Activated CD4-positive, CD25-positive, alpha-beta regulatory T cell (primary cell): ENCODE measurements around the gene ATL1.

ENCODE experiments used
- DNase-seq, 4 experiments: peaks; one replicate each; lab custom pipeline; 2025; lab: John Stamatoyannopoulos, UW

ATL1 gene

DNA sequence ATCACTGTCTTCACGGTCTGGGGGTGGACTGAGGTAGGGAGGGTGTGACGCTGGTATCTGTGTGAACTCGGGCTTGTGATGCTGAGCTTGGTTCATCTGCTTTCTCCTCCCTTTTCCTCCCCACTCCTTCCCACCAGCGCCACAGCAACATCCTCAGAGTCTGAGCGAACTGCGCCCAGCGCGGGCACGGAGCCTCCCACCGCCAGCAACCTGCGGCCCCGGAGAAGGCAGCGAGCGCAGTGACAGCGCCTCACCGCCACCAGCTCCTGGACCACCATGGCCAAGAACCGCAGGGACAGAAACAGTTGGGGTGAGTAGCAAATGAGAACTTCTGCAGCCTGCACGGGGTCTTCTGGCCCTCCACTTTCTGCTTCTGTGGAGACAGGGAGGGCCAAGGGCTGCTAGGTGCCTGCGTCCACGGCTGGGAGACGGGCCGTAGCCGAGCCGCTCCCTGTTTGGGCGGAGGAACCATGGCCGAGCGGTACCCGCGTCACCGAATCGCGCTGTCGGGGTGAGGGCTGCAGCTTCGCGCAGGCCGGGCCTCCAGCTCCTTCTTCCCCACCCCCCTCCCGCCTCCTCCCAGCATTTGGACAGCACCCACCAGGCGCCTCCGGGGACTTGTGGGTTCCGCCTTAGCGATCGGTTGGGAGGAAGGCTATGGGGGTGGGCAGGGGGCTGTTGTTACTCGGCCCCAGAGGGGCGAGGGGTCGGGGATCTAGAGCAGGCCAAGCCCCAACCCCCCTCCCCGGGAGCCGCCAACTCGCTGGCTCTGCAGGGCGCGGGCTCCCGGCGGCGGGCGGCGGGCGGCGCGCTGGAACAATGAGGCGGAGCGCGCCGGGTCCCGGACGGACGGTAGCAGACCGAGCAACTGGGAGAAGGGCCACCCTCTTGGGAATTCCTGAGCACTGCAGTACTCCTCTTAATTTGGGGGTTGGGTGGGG is at the start of gene ATL1:
TSS of gene ATL1 (plus strand) at position 156 of the 941 bp plus-strand sequence. CDS start at position 277, 121 bp downstream.
- peak; percentile 7 to 18 (median 10) for DNase-seq

DNA sequence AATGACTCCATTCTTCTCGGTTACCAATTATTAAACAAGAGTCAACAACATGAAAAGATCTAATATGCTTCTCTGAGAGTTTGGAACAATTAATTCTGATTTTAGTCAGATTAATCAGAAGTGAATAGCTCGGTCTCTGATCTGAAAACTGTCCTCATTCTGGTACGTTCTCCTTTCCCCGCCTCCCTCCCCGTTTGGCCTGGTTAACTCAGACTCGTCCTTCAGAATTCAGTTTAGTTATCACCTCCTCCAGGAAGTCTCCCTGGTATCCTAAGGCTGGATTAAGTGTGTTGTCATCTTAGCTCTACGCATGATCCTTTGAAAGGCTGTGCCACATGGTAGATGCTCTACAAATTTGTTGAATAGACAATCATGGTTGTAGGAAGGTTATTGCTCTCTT is 49.8 kb upstream of the ATL1 start:
- DNase-seq: no peak

DNA sequence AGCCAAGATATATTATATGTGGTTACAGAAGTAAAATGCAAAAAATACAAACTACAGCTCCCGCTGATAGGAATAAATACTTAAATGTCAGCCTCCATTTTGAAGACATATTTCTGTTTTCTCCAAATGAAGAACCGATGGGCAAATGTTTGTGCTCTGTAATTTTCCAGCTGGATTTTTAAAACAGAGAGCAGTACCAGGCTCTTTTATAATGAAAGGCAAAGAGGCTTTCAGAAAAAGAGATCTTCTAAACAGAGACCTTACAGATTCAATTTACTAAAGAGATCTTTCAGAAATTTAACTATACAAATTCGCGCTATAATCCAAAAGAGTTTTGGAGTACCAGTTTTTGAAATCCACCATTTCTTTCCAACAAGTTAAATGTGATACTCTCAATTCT is 47.5 kb upstream of the ATL1 start:
- no peak for DNase-seq

DNA sequence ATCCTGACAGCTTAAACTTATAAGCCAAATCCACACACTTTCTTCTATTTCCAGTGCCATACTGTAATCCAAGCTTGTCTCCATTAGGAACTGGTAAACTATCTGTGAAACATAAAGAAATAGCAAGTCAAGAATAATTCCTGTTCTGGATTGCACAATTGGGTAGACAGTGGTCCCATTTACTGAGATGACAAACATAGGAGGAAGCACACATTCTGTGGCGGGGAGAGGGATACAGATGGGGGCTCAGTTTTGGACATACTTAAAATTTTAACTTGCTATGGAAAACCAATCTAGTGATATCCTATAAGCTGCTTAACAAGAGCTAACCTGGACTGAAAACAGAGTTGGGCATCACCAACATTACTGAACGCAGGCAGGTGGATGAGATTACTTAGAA is 43.9 kb upstream of the ATL1 start:
- DNase-seq: no peak

DNA sequence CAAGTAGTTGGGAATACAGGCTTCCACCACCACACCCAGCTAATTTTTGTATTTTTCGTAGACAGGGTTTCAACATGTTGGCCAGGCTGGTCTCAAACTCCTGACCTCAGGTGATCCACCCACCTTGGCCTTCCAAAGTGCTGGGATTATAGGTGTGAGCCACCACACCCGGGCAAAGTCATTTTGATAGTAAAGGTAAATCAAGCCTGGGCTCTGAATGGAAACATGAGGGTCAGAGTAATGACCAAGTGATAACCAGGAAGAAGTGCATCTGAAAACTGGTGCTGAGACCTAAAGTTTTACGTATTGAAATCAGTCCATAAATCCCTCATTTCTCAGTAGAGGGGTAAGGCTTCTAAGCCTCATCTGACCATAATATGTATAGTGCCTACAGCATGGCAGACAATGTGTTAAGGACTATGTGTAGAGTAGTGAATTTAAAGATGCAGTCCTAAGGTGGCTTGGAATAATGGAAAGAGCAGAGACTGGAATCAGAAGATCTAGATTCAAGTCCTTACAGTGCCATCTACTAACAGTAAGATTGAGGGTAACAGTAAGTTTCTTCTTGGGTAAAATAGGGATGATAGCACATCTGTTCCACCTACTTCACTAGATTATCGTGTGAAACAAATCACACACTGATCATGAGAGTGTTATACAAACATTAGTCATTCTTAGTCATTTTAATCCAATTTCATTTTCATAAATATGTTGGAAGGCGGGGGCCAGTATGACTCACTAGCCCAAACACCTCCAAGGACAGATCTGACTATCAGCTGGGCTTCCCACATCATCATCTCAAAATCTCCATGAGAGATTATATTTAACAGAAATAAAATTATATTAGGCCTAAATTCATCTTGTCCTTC is 38.8 kb upstream of the ATL1 start:
- DNase-seq: peak in 2 of 4 experiments; percentile 5 to 13

DNA sequence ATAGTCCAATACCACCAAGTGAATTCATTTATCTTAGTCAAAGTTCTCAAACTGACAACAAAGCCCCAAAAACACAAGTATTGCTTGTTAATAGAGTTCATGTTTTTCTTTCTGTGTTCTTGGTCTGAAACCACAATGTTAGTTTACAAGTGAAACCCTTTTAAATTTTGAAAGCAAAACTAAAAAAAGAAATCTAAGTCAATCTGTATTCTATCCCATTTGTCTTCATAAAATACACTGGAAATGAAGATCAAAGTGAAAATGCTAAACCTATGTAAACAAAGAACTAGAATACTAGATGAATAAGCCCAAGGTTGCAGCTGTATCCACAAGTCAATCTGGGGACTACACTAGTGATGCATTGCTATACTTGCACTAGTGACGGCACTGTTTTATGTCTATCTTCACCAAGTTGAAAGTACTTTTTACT is 38.0 kb upstream of the ATL1 start:
- DNase-seq: no peak

DNA sequence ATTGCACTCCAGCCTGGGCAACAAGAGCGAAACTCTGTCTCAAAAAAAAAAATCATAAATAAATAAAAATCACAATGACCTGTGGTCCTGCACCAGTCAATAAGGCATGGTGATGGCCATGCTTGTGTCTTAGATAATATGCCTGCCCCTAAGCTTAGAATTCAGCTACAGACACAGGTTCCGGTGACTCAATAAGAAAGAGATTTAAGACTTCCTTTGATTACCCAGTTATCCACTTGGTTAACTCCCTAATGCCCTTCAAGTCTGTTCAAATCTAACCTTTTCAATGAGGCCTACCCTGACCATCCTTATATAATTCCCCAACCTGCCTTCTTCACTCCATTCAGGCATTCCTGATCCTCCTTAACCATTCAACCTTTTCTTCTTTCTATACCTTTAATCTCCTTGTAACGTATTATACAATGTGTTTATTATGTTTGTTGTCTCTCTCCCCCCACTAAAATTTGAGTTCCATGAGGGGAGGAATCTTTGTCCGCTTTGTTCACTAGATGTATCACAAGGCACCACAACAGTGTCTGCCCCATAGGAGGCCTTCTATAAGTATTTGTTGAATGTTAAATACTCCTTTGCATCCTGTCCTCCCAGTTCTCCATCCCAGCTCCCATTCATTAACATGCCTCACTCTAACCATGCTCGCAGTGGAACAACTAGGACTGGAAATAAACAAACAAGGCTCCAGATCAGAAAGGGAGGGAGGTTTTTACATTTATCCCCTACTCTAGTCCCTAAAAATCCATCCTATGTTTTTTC is 36.5 kb upstream of the ATL1 start:
- no peak for DNase-seq

DNA sequence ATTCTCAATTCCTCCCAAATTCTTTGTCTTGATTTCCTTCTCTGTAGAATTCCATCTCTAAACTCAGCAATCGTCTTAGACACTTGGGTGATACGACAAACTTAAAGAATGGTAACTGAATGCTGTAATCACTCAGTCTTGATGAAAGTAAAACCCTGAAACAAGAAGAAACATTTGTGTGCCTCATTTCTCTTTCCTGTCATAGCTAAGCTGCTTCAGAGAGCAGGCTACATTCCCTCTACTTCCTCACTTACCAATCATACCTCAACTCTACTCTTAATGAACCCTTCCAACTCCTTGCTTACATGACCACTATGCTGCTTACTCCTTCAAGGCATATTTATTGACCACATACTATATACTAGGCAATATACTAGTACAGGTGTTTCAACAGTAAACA is 35.9 kb upstream of the ATL1 start:
- no peak for DNase-seq

DNA sequence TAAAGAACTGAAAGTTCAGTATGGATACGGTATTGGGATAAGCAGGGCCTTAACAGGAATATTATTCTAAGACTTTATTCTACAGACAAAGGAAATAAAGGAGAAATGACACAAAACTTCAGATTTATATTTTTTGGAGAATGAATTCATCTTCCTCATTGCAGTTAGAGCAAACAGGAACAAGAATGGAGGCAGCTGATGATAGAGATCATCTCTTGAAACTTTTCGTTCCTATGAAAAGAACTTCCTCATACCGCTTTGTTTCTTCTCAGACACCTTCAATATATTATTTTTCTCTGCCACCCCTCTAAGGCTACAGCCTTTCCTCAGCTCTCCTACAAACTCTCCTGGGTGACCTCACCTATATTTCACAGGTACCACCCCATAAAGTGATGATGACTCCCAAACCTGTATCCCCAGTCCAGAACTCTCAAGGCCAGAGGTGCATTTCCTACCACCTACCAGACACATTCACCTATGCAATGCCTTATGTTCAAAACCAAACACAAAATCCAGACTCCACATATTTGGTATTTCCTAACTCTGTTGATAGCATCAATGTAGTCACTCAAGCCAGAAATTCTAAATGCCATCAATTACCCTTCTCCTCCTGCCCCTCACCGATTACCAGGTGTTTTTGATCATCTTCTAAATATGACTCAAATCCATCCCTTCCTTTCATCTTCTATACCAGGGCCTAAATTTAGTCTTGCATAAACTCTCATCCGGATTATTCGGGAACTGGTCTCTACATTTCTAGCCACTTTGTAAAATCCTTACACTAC is 35.0 kb upstream of the ATL1 start:
- DNase-seq: no peak

DNA sequence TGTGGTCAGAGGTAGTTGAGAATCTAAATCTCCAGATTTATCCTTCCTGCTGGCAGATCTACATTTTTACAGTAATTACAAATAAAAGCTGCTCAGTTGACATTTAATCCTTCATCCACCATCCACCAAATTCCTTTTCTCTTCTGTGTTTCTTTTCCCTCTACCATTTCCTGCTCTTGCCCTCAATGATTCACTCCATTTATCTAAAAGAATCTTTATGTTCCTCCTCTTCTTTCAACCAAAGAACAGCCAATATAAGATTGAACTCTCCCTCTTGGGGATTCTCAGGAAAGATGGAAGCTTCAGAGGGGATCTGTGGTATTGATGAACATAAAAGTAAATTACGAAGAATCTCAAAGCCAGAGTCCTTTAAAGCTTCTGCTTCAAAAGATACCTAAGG is 31.9 kb upstream of the ATL1 start:
- no peak for DNase-seq

DNA sequence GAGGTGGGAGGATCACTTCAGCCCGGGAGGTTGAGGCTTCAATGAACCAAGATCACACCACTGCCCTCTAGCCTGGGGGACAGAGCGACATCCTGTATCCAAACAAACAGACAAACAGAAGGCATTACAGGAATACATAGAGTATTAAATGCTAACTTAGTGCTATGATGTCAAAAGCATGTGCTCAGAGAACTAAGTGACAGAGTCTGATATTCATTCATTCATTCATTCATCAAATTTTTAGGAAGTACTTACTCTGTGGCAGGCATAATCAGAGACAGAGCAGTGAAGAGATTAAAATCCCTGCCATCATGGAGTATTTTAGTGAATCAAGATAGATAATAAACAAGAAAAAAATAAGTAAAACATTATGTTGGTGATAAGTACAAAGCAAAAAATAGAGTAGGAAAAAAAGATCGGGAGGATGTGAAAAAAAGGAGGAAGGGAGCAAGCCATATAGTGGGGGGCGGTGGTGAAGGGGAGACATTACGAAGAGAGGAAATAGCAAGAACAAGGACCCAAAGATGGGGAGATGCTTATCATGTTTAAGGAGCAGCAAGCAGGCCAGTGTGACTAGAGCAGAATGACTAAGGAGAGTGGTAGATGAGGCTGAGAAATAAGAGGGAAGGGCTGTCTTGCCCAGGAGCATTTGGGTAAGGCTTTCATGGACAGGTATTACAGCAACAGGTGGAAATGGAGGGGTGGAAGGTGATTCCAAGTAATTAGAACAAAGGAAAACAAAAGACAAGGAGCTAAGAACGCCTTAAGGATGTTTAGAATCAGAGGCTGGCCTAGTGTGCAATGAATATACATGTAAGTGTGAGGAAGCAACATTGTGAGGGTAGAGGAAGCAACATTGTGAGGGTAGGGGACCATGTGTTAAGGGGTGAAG is 30.4 kb upstream of the ATL1 start:
- no peak for DNase-seq

DNA sequence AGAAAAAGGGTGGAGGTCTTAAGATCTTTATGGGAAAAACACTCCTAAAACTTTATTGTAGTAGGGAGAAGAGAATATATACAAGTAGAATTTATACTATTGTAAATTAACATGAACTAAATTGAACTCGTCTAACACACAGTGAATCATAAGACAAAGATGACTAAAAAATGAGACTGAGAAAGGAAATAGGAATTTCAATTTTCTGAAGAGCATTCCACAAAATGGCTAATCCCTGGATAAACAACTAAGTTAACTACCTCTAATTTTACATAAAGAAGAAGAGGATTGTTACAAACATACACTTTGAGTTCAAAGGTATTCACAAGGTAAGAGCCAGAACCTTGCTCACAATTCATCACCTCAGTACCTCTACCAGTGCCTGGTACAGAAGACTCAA is 29.6 kb upstream of the ATL1 start:
- no peak for DNase-seq

DNA sequence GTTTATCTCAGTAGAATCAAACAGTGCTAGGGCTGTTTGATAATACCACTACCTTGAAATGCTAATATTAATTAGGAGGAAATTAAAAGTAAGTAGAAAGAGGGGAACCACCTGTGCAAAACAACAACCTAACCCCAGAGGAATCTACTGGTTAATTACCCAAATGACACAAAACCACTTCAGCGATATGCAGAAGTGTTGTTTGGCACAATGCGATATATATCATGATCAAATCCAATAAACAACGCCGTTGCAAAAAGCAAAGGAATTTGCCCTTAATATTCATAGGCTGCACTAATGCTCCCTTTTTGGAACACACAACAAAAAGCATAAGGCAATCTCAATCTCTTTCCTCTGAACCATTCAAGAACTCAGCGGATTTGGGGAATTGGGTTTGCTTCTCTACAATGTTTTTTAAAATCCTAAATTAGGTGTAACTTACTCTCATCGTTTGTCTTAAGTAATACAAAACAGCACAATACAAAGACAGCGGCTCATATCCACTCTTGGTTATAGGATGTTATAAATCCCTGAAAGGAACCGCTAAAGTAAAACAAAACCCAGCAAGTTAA is 29.1 kb upstream of the ATL1 start:
- DNase-seq: no peak

DNA sequence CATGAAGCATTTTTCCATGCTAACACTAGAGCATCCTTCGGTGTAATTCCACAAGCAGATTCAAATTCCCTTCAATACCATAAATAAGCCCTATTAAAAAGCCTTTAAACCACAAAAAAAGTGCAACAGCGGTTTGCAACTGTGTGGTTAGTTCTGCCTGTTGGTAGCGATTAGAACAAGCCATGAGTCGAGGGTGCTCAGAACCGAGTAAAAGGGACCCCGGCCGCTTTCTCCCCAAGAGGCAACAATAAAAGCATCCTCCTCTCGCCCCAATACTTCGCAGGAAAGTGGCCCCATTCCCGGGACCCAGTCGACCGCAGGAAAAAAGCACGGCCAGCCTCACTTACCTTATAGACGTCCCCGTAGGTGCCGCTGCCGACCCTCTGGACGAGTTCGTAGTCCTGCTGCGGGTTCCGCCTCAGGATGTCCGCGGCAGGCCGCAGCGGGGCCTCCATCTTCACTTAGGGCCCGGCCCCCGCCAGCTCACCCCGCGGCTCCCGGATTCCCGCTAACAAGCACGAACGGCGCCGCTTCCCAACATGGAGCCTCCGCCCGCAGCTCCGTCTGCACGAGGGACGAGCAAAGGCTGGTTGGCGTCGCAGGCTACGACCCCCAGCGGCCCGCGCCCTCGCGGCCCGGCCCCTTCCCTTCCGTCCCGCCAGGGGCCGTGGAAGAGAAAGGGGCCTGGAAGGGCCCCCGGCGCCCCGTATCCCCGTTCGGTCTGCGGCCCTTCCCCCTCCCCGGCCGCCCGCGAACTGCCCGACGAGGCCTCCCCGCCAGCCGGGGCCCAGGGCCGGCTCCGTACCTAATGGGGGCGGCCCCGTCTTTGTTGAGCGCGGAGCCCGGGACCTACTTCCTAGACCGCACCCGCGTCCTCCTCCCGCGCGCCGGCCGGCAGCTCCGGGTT is 28.1 kb upstream of the ATL1 start:
- no peak for DNase-seq

DNA sequence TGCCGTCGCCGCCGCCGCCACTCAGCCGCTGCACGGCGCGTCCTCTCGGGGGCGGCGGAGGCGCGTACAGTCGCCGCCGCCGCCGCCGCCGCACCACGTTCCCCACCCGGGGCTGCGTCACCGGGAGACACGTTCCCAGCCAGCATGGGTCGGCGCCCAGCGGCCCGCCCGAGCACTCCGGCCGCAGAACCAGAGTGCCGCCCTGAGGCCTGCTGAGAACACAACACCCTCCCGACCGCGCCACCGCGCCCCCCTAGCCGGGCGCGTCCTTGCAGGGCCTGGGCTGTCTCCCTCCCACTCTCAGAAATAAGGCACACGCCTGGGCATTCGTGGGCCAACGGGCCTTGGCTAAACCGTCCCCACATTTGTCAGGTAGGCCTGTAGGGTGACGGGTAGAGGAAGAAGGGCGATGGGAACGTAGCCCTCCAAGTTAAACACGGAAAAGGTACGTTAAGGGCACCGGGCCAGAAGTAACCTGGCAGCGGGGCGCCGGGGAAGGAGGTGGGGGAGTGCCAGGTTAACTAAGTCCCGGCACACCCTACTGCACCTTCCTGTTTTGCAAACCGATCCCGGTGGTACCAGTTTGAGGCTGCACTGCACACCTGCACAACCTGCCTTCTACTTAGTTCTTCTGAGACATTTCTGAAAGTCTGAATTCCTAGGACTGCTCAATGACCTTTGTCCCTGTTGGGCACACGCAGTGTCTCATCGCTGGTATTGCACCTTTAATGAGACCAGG is 27.3 kb upstream of the ATL1 start, which contains the start of gene MAP4K5:
TSS of gene MAP4K5 (minus strand) at position 68 of the 739 bp plus-strand sequence. CDS start 520 bp downstream, outside the sequence.
- DNase-seq: peak; percentile 72 to 85 (median 78)

DNA sequence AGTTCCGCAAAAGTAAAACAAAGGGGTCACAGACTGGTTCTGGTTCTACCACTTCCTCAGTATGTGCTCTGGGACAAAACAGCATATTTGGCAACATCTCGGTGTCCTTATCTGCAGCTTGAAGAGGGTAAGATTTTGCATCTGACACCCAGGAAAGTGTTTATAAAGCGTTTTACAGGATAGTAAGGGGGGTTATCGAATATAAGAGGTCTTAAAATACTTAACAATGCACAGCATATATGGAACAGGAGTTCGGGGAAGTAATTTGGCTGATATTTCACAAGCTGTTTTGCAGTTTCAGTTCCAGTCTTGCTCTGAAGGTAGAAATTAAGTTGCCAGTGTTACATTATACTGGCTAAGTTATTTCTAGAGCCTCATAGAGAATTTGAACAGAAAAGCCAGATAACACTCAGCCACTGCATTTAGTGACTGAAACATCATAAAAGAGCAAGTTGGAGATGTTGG is 26.7 kb upstream of the ATL1 start:
- DNase-seq: no peak

DNA sequence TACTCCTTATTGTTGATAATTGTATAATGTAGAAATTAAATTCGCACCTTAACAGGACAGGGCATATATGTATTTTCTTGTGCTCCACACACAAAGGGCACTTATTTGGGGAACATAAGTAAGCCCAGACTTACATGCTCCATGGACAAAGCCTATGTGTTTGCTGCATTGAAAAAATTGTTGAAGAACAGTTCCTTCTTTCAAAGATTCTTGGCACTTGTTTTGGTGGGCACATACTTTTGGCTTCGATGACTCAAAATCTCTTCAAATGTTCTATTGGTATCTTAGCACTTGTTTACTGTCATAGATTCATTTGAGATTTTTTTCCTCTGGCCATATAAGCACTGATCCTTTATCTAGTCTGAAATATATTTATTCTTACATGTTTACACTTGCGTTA is 26.1 kb upstream of the ATL1 start:
- no peak for DNase-seq

DNA sequence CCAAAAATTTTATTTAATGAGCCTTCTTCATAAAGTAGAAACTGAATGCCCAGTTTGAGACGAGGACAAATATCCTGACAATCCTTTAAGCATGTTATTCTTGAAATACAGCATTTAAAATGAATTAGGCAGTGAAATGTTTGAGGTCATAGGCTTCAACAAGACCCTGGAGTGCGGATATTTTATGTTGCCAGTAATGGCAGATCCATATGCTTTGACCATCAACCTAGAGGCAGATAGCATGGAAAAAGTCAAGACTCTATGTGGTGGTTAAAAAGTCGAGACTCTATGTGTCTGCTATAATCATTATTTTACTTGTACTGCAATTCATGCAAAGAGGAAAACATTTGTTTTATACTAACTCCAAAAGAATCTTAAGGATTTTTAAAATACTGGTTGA is 25.5 kb upstream of the ATL1 start:
- no peak for DNase-seq
